GM18909 (cell line): ENCODE results near the gene SLC2A4RG.
"Not testable (repeated sequence)": the region's sequence is repeated elsewhere in the genome, so short reads cannot be mapped to it uniquely, and the experiment has no call there.

Experiments
- ATAC-seq: cut with Tn5 transposase; IDR thresholded peaks from one replicate; pipeline ENCODE4 v1.9.1; 2021; ENCODE audit warnings: mild to moderate bottlenecking; ENCODE audit not compliant: unreplicated experiment, poor library complexity

Gene SLC2A4RG

DNA sequence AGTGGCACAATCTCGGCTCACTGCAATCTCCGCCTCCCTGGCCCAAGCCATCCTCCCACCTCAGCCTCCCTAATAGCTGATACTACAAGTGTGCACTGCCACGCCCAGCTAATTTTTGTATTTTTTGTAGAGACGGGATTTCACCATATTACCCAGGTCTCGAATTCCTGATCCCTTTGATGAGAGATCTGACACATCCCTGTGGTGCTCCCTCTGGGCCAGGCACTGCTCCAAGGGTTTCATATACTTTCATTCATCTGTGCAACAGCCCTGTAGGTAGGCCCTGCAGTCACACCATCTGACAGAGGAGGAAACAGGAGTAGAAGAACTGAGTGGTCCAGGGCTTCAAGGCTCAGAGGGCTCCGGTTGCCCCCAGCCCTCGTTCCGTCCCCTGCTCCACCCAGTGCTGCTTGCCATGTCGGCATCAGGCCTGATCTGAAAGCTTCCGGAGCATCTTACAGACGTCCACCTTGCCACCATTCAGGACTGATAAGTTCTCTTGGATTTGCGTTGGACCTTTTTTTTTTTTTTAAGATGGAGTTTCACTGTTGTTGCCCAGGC, 28.4 kb upstream of the SLC2A4RG start:
- ATAC-seq: no peak

DNA sequence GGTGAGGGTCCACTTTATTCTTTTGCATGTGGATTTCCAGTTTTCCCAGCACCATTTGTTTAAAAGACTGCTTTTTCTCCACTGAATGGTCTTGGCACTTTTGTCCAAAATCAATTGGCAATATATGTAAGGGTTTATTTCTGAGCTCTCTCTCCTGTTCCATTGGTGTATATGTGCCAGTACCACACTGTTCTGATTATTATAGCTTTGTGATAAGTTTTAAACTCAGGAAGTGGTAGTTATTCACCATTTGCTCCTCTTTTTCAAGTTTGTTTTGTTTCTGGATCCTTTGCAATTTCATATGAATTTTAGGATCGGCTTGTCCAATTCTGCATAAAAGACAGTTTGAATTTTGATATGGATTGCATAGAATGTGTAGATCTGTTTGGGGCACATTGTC, 27.4 kb upstream of the SLC2A4RG start:
- ATAC-seq: no peak

DNA sequence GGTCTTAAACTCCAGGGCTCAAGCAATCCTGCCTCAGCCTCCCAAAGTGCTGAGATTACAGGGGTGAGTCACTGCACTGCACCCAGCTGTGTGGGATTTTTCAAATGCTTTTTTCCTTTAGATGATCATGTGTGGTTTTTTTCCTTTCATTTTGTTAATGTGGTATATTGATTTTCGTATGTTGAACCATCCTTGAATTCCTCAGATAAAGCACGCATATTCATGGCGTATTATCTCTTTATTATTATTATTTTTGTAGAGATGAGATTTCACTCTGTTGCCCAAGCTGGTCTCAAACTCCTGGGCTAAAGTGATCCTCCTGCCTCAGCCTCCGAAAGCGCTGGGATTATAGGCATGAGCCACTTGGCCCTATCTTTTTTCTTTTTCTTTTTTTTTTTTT, 24.7 kb upstream of the SLC2A4RG start:
- no peak for ATAC-seq

DNA sequence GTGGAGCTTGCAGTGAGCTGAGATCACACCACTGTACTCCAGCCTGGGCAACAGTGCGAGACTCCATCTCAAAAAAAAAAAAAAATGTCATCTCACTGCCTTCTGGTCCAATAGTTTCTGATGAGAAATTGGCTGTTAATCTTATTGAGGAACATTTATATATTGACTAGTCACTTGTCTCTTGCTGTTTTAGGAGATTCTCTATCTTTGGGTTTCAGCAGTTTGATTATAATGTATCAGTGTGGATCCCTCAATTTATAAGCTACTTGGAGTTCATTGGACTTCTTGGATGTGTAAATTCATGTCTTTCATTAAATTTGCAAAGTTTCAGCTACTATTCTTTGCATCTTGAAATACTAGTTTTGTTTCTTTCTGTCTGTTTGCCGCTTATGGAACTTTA, 20.6 kb upstream of the SLC2A4RG start:
- no peak for ATAC-seq

DNA sequence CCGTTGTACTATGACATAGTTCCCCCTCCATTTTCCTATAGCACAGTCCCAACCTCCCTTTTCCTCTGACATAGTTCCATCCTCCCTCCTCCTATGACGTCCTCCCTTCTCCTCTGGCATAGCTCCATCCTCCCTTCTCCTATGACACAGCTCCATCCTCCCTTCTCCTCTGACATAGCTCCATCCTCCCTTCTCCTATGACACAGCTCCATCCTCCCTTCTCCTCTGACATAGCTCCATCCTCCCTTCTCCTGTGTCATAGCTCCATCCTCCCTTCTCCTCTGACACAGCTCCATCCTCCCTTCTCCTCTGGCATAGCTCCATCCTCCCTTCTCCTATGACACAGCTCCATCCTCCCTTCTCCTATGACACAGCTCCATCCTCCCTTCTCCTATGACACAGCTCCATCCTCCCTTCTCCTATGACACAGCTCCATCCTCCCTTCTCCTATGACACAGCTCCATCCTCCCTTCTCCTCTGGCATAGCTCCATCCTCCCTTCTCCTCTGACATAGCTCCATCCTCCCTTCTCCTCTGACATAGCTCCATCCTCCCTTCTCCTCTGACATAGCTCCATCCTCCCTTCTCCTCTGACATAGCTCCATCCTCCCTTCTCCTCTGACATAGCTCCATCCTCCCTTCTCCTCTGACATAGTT, 16.5 kb upstream of the SLC2A4RG start:
- ATAC-seq: not testable (repeated sequence)

DNA sequence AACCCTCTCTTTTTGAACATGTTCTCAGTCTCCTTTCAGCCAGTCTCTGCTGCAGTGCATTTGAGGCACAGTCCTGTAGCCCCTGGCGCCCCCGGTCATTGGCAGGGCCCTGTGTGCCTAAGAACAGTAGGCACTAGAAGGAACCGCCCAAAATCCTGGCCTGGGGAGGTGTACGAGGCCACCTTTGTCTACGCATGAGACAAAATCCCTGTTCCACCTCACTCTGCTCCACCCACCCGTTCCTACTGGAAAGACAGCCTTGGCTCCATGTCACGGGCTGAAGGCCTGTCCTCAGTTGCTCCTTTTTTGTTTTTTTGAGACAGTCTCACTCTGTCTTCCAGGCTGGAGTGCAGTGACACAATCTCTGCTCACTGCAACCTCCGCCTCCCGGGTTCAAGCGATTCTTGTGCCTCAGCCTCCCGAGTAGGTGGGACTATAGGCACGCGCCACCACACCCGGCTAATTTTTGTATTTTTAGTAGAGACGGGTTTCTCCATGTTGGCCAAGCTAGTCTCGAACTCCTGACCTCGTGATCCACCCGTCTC, 9.3 kb upstream of the SLC2A4RG start:
- ATAC-seq: not testable (repeated sequence)

DNA sequence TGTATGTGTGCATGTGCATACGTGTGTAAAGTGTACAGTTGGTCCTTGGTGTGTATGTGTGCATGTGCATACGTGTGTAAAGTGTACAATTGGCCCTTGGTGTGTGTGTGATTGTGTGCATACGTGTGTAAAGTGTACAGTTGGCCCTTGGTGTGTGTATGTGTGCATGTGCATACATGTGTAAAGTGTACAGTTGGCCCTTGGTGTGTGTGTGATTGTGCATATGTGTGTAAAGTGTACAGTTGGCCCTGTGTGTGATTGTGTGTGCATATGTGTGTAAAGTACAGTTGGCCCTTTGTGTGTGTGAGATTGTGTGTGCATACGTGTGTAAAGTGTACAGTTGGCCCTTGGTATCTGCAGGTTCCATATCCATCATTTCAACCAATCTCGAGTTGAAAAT, 8.2 kb upstream of the SLC2A4RG start:
- no peak for ATAC-seq

DNA sequence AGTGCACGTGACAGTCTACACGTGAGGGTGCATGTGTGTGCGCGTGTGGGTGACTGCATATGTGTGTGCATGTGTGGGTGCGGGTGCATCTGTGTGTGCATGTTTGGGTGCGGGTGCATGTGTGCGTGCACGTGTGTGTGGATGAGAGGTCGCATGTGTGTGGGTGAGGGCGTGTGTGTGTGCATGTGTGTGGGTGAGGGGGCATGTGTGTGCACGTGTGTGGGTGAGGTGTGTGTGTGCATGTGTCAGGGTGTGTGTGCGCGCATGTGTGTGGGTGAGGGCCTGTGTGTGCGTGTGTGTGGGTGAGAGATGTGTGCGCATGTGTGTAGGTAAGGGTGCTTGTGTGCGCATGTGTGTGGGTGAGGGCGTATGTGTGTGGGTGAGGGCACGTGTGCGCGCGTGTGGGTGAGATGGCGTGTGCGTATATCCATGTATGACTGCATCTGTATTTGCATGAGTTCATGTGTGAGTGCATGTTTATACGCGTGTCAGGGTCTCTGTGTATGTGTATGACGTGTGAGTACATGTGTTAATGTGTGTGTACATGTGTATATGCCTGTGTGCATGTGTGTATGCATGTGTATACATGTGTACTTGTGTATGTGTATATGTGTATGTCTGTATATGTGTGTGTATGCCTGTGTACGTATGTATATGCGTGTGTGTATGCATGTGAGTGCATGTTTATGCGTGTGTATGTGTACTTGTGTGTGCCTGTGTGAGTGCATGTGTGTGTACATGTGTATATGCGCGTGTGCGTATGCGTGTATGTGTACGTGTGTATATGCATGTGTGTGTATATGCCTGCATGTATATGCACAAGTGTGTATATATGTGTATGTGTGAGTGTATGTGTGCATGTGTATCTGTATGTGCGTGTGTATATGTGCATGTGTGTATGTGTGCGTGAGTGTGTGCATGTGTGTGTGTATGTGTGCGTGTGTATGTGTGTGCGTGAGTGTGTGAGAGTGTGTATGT, 7.2 kb upstream of the SLC2A4RG start:
- no peak for ATAC-seq

DNA sequence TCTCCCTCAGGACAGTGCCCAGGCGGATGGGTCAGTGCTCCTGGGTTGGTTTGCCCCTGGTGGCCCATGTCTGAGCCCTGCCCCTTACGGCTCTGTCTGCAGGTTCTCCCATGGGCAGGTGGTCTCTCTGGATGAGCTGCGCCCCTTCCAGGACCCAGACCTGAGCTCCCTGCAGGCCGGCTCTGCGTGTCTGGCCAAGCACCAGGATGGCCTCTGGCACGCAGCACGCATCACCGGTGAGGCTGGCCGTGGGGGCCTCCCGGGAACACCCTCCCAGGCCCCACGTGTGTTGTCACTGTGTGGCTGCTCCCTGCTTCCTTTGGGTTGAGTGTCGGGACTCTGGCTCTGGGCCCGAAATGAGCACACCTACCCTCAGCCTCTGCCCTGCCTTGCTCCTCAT, 6.5 kb upstream of the SLC2A4RG start:
- ATAC-seq: no peak

DNA sequence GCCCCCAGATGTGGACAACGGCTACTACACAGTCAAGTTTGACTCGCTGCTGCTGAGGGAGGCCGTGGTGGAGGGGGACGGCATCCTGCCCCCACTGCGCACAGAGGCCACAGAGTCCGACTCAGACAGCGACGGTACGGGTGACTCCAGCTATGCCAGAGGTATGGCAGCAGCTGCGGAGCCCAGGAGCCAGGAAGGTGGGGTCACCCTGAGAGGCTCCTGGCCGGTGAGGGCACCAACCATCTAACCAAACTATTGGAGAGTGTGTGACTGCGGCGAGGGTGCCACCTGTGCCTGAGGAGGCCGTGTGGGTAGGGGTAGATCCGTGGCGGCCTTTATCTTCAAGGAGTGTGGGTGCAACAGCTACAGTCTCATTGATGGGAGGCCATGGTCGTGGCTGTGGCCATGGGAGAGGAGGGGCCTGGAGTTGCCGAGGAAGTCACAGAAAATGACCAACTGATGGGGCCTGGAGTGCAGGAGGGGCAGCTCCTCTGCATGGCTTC, 5.9 kb upstream of the SLC2A4RG start:
- ATAC-seq: no peak

DNA sequence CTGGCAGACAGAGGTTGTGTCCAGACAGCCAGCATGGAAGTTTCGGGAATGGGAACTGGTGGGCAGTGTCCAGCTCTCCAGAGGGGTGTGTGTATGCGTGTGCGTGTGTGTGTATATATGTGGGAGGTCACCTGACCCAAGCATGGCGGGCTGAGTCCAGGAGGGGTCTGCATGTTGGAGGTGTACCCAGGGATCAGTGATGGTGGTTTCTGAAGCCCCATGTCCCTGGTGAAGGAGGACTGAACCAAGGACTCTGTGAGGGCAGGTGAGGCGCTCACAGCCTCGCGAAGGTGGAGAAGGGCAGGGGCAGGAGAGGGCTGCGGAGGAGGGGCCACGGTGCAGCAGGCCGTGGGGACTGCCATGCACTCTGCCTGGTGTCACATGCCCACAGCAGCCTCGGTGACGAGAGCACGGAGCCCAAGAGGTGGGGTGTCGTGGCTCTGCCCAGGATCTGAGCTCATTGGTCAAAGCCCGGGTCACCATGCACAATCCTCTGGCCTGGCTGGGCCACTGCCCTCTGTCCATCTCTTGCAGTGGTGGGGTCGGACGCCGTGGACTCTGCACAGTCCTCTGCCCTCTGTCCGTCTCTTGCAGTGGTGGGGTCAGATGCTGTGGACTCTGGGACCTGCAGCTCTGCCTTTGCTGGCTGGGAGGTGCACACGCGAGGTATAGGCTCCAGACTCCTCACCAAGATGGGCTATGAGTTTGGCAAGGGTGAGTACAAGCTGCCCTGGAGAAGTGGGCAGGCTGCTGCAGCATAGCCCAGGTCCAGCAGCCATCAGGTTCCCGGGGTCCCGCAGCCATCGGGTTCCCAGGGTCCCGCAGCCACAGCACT, 5.2 kb upstream of the SLC2A4RG start:
- ATAC-seq: no peak

DNA sequence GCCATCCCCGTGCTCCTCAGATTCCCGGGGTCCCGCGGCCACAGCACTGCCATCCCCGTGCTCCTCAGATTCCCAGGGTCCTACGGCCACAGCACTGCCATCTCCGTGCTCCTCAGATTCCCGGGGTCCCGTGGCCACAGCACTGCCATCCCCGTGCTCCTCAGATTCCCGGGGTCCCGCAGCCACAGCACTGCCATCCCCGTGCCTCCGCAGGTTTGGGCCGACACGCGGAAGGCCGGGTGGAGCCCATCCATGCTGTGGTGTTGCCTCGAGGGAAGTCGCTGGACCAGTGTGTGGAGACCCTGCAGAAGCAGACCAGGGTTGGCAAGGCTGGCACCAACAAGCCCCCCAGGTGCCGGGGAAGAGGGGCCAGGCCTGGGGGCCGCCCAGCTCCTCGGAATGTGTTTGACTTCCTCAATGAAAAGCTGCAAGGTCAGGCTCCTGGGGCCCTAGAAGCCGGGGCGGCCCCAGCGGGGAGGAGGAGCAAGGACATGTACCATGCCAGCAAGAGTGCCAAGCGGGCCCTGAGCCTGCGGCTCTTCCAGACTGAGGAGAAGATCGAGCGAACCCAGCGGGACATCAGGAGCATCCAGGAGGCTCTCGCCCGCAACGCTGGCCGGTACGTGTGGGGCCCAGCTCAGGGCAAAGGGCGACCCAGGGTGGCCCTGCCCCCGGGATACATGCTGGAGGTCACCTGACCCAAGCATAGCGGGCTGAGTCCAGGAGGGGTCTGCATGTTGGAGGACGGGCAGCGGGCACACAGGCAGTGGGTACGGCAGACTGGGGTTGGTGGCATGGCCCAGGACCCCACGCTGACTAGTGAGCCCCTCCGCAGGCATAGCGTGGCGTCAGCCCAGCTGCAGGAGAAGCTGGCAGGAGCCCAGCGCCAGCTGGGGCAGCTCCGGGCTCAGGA, 4.4 kb upstream of the SLC2A4RG start:
- no peak for ATAC-seq

DNA sequence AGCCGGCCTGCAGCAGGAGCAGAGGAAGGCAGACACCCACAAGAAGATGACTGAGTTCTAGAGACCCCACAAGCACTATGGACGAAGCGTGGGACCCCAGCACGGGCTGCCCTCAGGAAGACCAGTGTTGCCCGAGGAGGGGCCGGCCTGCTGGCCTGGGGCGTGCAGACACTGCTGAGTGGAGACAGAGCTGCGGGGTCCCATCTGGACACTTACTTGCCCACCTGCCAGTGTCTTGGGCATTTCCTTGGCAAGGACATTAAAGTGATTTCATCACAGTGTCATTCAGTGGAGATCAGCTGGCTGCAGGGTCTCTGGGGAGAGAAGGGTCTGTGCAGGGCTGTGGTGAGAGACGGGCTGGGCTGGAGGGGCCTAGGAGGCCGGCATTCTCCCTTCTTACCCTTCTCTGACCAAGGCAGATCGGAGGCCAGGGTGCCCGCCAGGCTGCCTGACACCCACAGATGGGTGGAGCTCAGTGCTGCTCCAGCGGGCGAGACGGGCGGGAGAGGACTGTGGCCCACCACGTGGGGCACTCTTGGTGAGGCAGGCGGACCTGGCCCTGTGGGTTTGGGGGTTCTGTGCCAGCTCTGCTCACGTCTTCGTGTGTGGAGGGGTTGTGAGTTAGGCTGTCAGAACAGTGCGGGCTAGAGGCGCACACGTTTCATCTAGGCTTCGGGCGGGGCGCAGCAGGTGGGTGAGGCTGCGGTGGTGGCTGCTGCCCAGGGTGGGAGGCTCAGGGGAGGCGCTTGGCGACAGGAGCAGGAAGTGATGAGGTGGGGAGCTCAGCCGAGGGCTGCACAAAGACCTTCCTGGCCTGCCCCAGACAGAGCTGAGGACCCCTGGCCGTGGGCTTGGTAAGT, 3.5 kb upstream of the SLC2A4RG start, which contains the start of gene LIME1:
TSS of gene LIME1 (plus strand) at position 806 of the 860 bp plus-strand sequence. CDS start 886 bp downstream, outside the sequence.
- ATAC-seq: no peak

DNA sequence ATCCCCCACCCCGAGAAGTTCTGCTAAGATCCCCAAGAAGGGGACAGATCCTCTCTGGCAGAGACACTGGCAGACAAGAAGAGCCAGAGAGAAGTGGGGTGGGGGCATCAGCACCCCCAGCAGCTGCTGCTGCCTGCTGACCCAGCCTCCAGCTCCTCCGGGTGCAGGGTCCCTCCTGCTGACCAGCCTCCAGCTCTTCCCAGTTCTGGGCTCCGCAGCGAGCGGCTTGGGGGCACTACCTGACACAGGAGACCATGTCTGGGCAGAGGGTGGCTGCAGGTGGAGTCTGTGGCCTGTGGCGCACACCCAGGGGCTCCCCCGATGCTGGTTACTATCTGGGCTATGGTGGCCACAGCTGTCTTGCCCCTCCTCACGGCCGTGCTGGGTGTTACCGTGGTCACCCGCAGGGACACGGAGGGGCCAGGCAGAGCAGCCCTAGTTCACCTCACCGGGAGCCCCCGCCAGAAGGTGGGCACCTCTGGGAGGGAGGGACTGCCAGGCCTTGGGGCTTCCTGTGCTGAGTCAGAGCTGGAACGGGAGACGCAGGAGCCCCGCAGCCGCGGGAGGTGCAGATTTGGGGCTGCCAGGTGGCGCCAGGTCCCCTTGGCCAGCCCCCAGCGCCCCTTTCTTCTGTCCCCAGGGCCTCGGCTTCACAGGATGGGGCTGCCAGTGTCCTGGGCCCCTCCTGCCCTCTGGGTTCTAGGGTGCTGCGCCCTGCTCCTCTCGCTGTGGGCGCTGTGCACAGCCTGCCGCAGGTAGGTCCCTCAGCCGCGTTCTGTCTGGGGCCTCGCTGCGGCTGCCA, 2.5 kb upstream of the SLC2A4RG start:
- ATAC-seq: no peak

DNA sequence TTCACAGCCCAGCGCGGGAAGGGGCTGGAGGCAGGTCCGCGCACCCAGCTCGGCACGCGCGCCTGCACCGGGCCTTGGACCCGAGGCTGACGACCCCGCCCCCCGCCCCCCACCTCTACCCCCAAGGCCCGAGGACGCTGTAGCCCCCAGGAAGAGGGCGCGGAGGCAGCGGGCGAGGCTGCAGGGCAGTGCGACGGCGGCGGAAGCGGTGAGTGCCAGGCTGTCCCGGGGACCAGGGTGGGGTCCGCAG, 2.0 kb upstream of the SLC2A4RG start:
- no peak for ATAC-seq

DNA sequence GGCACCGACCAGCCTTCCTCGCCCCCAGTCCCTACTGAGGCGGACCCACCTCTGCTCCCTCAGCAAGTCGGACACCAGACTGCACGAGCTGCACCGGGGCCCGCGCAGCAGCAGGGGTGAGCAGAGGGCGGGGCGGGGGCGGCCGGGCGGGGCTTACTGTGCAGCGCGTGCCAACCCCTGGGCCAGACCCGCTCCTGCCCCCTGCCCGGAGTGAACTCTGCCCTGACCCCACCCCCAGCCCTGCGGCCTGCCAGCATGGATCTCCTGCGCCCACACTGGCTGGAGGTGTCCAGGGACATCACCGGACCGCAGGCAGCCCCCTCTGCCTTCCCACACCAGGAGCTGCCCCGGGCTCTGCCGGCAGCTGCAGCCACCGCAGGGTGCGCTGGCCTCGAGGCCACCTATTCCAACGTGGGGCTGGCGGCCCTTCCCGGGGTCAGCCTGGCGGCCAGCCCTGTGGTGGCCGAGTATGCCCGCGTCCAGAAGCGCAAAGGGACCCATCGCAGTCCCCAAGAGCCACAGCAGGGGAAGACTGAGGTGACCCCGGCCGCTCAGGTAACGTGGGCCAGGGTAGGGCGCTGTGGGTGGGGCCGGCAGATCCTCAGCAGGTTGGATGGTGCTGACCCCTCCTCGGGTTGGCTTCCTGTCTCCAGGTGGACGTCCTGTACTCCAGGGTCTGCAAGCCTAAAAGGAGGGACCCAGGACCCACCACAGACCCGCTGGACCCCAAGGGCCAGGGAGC, 1.5 kb upstream of the SLC2A4RG start:
- no peak for ATAC-seq

DNA sequence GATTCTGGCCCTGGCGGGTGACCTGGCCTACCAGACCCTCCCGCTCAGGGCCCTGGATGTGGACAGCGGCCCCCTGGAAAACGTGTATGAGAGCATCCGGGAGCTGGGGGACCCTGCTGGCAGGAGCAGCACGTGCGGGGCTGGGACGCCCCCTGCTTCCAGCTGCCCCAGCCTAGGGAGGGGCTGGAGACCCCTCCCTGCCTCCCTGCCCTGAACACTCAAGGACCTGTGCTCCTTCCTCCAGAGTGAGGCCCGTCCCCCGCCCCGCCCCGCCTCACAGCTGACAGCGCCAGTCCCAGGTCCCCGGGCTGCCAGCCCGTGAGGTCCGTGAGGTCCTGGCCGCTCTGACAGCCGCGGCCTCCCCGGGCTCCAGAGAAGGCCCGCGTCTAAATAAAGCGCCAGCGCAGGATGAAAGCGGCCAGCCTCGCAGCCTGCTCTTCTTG, 868 bp upstream of the SLC2A4RG start:
- ATAC-seq: no peak
